Activated CD4-positive, alpha-beta T cell treated with anti-CD3 and anti-CD28 coated beads, Interleukin-2, amount 50 U/mL, for 24 hours (primary cell): ENCODE results near the gene WIZ.

Source experiments
- DNase-seq, 2 donors: peaks; one replicate each; pipeline ENCODE4 v3.0.0-alpha.2; 2020; ENCODE audit warnings: low read depth in 1 of 2, low spot score in 1 of 2

WIZ gene

DNA sequence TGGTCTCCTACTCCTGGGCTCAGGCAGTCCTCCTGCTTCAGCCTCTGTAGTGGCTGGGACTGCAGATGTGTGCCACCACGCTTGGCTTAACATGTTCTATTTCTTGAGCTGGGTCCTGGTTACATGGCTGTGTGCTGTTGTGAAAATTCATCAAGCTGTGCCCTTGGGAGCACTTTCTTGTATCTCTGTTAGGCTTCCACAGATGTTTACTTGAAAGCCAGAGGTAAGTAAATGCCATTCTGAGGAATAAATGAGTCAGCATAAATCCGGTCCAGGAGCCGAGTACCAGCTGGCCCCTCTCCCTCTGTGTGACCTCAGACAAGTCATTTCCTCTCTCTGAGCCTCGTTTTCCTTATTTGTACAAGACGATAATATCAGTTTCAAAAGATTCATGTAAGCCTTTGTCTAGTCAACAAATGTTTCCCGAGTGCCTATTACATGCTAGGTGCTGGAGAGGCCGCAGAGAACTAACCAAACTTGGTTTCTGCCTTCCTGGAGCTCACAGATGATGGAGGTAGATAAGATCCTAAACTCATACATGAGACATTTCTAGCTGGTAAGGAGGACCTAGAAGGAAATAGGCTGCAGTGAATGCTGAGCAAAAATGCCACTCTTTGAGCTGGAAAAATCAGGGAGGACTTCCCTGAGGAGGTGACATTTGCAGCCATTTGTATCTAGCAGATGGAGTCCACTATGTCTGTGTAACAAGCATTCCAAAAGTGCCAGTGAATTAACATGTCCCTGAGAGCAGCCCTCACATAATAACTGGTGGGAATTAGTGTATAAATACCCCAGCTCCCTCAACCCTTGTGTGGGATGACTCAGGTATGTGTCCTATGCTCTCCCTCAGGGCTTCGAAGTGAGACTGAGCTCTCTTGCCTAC, 17.3 kb upstream of the WIZ start:
- peak in 1 of 2 donors; percentile 69 for DNase-seq

DNA sequence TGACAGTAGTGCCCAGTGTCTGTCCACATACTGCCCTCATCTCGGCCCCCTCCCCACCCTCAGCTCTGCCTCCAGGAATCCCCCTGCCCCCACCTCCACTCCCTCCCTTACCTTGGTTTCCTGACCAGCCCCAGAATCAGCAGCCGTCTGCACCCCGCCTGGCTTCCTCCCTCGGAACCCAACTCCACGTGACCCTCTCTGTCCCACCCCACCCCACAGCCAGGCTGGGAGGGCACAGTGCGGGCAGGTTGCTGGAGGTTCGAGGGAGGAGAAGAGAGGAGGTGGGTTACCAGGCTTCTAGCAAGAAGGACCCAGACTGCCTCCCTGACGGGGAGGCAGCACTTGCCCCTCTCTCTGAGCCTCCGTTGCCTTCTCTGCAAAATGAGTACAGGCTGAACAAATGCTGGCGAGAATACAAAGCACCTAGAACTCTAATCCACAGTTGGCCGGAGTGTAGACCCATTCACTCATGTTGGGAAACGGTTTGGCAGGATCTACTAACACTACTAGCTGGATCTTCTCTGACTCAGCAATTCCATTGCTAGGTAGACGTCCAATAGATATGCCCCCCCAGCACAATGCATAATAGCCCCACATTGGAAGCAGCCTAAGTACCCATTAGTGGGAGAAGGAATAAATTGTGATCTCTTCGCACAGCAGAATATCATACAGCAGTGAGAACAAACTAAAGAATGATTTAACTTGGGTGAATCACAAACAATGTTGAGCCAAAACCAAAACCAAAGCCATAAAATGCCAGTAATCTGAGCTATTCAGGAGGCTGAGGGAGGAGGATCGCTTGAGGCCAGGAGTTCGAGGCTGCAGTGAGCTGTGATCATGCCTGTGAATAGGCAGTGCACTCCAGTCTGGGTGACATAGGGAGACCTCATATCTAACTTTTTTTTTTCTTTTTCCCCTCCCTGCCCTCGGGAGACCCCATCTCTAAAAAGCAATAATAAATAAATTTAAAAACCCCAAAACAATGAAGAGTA, 14.9 kb upstream of the WIZ start, which contains the start of gene RASAL3:
Gene RASAL3 (minus strand): TSS at position 151 of the 992 bp plus-strand sequence. CDS start 186 bp downstream, outside the sequence.
- peak; percentile 29 to 53 for DNase-seq

DNA sequence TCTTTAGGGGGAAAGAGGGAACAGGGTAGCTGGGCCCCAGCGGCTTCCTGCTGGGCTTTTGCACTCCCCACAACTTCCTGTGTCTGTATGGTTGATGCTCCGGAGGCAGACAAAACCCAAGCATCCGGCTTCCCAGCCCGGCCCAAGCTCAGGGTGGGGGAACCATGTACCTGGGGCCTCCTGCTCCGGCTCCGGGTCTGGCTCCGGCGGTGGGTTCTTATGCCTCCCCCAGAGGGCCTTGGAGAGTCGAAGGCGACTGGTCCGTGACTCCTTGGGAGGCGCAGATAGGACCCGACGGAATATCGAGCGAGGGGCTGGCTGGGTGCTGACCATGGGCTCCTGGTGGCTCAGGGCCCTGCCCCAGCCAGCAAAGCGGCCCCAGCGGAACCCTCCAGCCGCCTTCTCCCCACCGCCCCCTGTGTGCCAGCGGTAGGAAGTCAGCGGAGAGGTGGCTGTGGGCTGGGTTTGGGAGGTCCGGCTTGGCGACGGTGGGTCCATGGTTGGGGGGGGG, 14.2 kb upstream of the WIZ start:
- DNase-seq, result peak; percentile 54 to 67

DNA sequence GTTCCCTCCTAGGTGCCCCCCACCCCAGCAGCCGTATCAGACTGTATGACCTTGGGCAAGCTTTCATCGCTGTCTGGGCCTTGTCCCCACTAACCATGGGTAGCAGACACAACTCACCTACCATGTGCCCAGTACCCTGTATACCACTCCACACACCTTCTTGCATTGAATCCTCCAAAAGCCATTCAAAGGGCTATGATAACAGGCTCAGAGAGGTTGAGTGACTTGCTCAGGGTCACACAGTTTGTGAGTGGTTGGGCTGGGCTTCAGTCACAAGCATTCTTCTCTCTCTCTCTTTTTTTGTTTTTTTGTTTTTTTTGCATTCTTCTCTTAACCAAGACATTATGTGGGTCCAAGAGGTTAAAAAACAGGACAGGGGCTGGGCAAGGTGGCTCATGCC, 11.9 kb upstream of the WIZ start:
- DNase-seq, result no peak

DNA sequence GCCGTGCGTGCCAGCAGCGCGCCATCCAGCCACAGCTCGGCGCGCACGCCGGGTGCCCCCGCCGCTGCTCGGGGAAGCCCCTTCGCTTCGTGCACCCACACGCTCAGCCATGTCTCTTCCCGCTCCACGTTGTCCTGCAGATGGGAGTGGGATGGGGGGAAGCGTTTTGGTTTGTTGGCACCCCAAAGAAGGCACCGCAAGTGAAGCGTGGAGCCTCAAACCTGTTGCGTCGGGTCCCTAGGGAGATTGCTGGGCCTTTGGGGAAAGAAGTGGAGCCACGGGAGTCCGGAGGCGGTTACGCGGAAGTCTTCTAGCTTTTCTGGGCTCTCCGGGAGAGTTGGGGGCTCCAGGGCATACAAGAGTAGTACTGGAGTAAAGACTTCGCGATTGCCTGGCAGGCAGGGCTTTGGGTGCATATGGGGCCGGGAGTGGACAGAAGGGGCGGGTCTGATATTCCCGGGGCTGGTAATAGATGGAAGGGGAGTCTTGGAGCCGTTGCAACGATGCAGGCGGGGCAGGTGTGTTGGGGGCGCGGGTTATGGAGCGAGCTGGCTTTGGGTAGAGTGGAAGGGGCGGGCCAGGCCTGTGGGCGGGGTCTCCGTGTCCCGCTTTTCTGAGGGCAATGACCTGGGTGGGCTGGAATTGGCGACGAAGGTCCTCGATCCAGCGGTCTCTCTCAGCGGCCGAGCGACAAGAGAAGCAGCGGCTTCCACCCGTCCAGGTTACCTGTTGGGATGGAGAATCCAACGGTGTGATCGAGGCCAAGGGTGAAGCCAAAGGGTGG, 8.1 kb upstream of the WIZ start:
- no peak for DNase-seq

DNA sequence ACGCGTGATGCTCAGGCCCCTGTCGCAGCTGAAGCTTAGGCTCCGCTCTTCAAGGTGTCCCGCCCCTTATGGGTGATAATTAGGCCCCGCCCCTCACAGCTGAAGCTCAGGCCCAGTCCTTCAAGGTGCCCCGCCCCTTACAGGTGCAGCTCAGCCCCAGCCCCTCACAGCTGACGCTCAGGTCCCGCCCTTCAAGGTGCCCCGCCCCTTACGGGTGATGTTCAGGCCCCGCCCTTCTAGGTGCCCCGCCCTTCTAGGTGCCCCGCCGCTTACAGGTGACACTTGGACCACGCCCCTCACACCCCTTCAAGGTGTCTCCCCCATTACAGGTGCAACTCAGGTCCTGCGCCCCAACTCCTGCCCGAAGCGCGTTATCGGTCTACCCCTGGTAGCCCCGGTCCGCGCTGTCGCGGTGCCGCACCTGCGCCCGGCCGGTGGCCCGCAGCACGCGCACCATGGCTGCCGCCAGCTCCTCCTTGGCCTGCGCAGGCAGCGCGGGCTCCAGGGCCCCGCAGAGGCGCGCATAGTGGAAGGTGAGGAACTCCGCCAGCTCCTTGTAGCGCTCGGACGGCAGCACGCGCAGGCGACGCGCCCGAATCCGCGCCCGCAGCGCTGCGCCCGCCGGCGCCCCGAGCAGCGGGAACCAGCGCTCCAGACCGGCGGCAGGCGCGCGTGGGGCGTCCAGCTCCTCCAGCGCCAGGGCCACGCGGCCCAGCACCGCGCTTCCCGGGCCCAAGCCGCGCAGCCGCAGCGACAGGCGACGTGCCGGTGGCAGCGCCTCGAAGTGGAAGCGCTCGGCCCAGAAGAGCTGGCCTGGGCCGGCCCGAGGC, 7.3 kb upstream of the WIZ start:
- no peak for DNase-seq

DNA sequence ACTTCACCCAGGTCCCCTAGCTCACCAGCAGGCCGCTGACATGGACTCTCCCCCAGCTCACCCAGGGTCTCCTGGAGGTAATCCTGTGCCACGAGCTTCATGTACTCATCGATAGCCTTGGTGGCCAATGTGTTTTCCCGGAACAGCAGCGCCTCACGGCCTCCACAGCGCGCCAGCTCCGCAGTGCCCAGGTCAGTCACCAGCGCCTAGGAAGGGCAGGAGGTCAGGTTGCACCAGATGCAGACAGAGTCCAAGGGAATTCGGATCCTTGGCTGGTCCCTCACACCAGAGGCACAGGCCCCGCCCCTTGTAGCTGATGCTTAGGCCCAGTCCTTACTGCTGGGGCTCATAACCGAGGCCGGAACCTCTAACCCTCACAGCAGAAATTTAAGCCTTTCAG, 6.7 kb upstream of the WIZ start:
- DNase-seq, result no peak

DNA sequence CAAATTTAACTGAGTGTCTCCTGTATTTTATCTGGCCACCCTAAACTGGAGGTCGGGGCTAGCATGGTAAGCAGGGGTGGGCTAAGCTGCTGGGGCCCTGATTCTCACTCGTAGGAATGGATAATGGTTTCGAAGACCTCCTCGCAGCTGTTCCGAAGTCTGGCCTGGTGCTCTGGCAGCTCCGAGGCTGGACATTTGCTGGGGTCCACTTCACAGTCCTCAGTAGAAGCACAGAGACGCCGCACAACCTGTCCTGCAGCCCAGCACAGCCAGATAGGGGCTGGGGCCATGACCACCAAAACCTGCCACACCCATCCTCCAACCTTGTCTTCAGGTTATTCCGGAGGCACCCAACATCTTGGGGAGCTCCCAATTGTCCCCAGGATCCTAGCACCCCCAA, 6.2 kb upstream of the WIZ start:
- DNase-seq, result no peak

DNA sequence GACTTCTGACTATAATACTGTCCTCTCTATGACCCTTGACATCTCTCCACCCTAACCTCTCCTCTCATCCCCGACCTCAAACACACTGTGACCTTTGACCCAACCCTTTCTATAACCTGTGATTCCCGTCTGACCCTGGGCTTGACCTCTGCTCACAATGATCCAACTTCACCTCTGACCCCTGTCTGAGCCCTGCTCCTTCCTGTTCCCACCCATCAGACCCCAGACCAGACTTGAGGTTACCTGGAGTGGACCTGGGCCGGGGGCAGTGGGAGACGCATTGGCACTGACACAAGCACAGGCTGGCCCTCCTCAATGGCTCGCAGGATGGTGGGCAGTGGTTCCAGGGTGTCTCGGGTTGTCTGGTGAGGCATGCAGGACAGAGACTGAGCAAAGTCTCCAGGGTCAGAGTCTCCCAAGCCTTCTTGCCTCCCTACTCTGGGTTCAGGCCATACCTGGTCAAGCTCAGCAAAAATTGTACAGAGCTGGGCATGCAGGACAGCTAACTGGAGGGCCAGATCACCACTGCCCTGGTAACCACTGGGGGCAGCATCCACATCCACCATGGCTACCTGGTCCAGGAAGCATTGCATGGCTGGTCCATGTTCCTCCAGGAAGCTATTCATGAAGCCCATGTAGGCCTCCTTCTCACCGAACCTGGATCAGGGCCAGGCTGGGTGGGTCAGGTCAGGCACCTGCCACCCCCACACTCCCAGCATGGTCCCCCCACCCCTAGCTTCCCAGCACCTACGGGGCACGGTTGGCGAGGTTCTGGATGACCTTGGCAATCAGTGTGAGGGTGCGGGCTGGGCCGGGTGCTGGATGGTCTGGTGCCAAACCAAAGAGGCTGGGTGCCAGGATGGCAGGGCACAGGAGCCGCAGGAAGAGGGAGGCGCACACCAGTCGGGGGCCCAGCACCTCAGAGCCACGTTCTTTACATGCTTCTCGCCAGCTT, 4.4 kb upstream of the WIZ start:
- DNase-seq, result no peak

DNA sequence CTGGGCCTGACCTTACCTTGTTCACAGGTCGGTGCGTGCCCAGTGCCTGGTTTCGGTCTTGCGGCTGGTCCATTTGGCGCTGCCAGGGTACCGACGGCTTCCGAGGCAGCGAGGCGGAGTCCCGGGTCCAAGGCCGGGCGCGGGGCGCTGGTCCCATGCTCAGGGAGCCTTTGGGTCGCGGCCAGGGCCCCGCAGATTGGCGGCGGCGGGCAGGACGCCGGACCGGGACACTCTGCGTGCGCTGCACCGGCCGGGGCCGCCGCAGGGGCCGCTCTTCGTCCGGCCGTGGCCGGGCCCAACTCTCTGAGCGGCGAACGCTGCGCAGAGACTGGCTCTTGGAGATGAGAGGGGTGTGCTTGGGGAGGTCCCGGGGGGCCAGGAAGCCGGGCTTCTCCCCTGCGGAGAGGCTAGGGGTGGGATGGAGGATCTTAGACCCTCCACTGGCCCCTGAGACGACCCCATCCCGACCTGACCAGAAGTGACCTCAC, 3.4 kb upstream of the WIZ start:
- DNase-seq, result no peak

DNA sequence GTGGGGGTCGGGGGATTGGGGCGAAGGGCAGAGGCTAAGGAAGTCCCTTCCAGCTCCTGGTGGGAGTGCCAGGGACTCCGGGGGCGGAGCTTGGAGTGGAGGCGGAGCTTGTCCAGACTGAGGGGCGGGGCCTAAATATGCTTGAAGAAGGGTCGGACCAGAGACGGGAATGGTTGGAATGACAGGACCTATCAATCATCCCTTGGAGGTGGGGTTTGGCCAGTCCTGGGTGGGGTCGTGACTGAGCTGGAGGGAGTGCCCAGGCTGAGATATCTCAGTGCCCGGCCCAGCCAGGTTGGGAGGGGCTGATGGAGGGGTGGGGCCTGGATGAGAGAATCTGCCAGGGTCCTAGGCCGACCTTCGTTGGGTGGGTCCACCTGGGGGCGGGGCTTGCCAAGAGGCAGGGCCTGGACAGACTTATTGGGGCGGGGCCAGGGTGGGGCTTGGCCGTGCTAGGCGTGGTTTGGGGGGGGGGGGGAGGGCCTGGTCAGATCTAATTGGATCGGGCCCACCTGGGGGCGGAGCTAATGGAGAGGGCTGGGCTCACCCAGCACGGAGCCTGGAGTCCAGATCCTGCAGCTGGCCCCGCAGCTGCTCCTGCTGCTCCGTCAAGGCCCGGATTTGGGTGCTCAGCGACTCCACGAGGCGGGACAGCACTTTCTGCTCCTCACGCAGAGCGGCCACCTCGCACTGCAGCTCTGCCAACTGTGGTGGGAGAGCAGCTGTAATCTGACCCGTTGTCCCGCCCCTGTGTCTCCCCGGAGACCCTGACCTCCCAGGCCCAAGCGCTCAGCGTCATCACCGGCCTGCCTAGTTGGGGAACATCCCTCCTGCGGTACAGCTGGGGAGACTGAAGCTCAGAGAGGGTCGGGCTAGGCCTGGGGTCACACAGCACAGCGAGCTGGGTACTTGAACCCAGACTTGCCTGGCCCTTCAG, 2.6 kb upstream of the WIZ start:
- DNase-seq, result no peak

DNA sequence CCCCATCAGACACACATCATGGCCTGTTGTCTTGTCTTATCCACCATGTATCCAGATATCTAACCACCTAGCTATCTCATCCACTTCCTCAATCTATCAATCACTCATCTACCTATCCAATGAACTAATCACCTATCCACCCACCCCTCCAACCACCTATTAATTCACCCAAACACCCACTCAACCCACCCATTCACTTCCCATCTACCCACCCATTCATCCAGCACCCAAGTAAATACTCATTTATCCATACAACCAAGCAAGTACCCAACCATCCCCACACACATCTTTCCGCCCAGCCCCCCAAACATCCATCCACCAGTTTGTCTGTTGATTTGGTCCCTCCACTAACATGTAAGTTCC, 753 bp upstream of the WIZ start:
- DNase-seq, result no peak

DNA sequence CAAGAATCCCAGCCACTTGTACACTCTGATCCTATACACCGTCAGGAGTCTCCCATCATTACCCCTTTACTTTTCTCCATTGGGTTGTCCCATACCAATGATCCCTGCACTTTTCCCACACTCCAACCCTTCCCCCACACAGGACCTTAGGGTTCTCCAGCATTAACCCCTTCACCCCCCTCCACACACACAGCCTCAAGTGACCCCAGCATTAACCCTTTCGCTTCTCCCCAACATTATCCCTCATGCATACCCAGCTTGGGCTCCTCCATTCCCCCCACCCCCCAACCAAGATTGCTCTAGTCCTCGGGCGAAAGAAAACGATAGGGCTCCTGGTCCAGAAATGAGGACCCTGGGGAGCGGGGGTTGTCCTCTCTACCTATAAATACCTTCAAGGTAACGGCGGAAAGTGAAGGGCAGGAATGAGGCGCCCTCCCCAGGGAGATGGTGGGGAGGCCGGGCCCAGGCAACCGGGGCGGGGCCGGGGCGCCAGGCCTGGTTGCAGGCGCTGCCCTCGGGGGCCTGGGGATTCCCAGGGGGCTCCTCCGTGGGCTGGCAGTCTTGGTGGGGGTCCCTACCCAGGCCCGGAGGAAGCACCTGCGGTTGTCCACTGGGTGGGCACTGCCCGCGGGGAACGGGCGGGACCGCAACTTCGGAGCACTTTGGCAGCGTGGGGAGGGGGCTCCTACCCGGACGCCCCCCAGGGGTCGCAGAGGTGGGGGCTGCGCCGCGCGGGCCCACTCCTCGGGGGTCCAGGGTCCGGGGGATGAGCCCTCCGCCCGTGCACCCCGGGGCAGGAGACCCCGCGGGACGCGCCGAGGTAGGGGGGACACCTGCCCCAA, 757 bp downstream of the WIZ start:
- no peak for DNase-seq

DNA sequence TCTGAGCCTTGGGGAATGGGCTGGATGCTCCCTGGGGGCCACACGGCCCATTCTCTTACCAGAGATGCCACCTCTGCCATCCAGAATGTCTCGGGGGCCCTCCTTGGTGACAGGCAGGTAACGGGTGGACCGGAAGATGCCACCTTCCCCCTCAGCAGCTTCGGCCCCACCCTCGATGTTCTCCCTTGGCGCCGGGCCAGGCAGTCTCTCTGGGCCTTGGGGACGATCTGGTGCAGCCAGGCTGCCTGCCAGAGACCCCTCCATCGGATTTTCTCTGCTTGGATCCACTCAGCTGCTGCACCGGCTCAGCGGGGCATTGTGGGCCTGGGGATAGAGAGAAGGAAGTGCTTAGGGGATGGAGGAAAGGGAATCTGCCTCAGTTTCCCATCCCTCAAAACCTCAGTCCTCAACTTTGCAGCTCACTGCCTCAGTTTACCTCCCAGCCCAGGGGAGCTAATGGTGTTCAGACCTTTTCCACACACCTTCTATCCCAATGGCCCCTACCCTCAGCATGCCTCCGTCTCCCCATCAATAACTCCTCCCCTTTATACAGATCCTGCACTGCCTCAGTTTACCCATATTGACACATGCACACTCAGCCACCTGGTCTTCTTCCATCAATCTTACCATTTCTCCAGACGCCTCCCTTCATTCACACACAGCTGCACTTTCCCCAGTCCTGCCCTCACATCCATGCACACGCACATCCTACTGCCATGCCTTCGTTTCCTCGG, 1.5 kb downstream of the WIZ start:
- DNase-seq, result no peak

DNA sequence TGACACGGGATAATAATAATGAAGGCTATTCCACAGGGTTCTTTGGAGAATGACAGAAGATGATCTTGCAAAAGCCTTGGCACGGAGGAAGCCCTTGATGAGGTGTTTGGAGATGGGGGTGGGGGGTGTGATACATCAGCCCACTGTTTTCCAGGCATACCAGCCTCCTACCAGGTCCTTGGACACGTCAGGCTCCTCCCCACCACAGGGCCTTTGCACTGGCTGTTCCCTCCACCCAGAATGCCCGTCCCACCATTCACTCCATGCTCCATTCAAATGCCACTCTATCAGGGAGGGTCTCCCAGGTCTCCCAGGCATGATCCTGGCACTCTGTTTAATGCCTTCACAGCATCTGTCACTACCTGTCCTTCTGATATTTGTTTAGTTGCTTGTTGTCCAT, 2.7 kb downstream of the WIZ start:
- no peak for DNase-seq

DNA sequence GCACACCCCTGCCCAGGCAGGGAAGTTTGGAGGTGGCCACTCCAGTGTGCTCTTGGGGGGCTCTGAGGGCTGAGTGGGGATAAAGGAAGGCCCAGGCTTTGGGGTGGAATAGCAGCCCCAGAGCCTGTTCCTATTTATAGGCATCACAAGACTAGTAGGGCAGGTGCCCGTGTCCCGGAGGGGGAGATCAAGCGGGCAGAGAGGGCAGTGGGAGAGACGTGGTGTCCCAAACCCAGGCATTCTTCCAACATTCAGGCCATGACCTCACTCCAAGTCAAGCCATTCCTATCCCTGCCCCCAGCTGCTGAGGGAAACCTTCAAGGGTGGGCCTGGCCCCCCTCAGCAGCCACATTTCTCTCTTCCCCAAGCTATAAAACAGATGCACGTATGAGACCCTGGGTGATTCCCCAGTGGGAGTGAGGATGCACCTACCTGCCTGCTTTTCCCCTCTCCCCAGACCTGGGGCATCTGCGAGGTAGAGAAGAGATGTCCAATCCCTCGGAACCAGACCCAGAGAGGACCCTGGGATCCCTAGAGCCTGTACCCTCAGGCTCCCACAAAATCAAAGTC, 3.9 kb downstream of the WIZ start:
- no peak for DNase-seq
